Neutrophil (primary cell): ENCODE measurements around the gene SNAP47.

Experiments used
- H3K27ac ChIP-seq: fragments of 200-600 bp; sonication (generic); 2 replicates; pipeline ENCODE4 v1.5.1; 2016; ENCODE audit warnings: mild to moderate bottlenecking, moderate library complexity
- H3K27me3 ChIP-seq: fragments of 200-600 bp; sonication (generic); 2 replicates; pipeline ENCODE4 v1.6.0; 2016; ENCODE audit warnings: mild to moderate bottlenecking
- H3K36me3 ChIP-seq: fragments of 200-600 bp; sonication (generic); 2 replicates; pipeline ENCODE4 v1.5.1; 2017
- H3K4me1 ChIP-seq, 2 experiments: fragments of 200-600 bp in 1 of 2; sonication (generic) in 1 of 2; 1 replicate in 1 of 2; 2 replicates in 1 of 2; pipeline versions ENCODE4 v1.5.1 to v1.6.1; 2013 to 2016; ENCODE audit warnings: low read depth in 1 of 2, low read length in 1 of 2, mild to moderate bottlenecking in 1 of 2, moderate library complexity in 1 of 2; ENCODE audit not compliant: control insufficient read depth in 1 of 2, insufficient read depth in 1 of 2
- H3K4me3 ChIP-seq, 2 experiments: fragments of 200-600 bp in 1 of 2; sonication (generic) in 1 of 2; 1 replicate in 1 of 2; 2 replicates in 1 of 2; pipeline ENCODE4 v1.5.1; 2013 to 2016; ENCODE audit warnings: low read depth in 1 of 2, low read length in 1 of 2, mild to moderate bottlenecking in 1 of 2, moderate library complexity in 1 of 2
- H3K9me3 ChIP-seq: fragments of 200-600 bp; sonication (generic); 2 replicates; pipeline ENCODE4 v1.5.1; 2016
- CTCF ChIP-seq: fragments of 200-600 bp; sonication (generic); IDR thresholded peaks from 2 replicates; pipeline ENCODE4 v1.5.1; 2016; ENCODE audit warnings: antibody characterized with exemption

The SNAP47 gene

DNA sequence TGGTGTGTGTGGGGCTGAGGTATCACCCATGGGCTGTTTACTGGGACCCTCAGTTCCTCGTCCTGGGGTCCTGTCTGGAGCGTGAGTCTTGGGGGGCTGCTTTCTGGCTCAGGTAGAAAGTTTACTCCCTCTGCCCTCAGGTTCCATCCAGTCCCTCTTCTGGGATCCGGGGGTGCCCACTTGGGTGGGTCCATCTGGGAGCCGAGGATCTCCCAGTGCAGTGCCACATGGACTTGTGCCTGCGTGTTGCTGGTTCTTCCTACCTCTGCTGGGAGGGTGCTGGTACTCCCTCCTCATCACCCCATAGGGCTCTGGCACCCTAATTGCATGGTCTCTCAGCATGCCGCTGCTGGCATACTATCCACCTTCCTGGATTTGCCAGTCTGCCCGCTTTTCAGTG, 14.0 kb downstream of the SNAP47 start:
- peaks cover 6 to 8% of the 10 kb centered on the region in 2 experiments for H3K4me1 ChIP-seq
- H3K4me3 ChIP-seq, result no peak overlapping the region
- no peak for TF ChIP-seq CTCF
- no peaks in the 10 kb centered on the region for H3K9me3 ChIP-seq
- H3K36me3 ChIP-seq, result peaks cover 26% of the 10 kb centered on the region
- no peak overlapping the region for H3K27ac ChIP-seq
- no peaks in the 10 kb centered on the region for H3K27me3 ChIP-seq

GRCh38 chr1:227749916-227750710, 14.9 kb downstream of the SNAP47 start:
- H3K4me3 ChIP-seq, result no peak overlapping the region
- no peak overlapping the region for H3K27ac ChIP-seq
- peaks cover 26% of the 10 kb centered on the region for H3K36me3 ChIP-seq
- no peaks in the 10 kb centered on the region for H3K9me3 ChIP-seq
- no peak for TF ChIP-seq CTCF
- H3K27me3 ChIP-seq, result no peaks in the 10 kb centered on the region
- H3K4me1 ChIP-seq, result peaks cover 6 to 8% of the 10 kb centered on the region in 2 experiments

- no peaks in the 10 kb centered on the region for H3K9me3 ChIP-seq
- peaks cover 19% of the 10 kb centered on the region for H3K36me3 ChIP-seq
- H3K27ac ChIP-seq, result no peak overlapping the region
- H3K4me3 ChIP-seq, result no peak overlapping the region
- no peaks in the 10 kb centered on the region for H3K4me1 ChIP-seq
- no peak for TF ChIP-seq CTCF
- no peaks in the 10 kb centered on the region for H3K27me3 ChIP-seq
Measured at GRCh38 chr1:227753999-227754711, 18.9 kb downstream of the SNAP47 start.

- no peak overlapping the region for H3K27ac ChIP-seq
- H3K36me3 ChIP-seq, result peaks cover 26% of the 10 kb centered on the region
- no peaks in the 10 kb centered on the region for H3K9me3 ChIP-seq
Measured at GRCh38 chr1:227754958-227755357, 19.7 kb downstream of the SNAP47 start.

More at GRCh38 chr1:227754958-227755357, 19.7 kb downstream of the SNAP47 start:
- Histone ChIP-seq H3K4me1 (no peaks in the 10 kb centered on the region), H3K27me3 (no peaks in the 10 kb centered on the region), H3K4me3 (no peak overlapping the region)
- TF ChIP-seq CTCF, result no peak
